Progenitor cell of endocrine pancreas (in vitro differentiated cells): ENCODE measurements around the gene CD2AP. TPM values are rescaled to one million over a fixed set of nuclear protein-coding genes. Genes with fewer than 3 reads are reported as not detected.
"Not testable (repeated sequence)": the region's sequence is repeated elsewhere in the genome, so short reads cannot be mapped to it uniquely, and the experiment has no call there.

ENCODE experiments used
- DNase-seq: peaks from one replicate; pipeline ENCODE4 v3.0.0; 2021; ENCODE audit warnings: low spot score; ENCODE audit not compliant: unreplicated experiment
- H3K27ac Mint-ChIP-seq: 2 replicates; pipeline ENCODE4 v1.8.0; 2021; ENCODE audit warnings: mild to moderate bottlenecking, moderate library complexity, mixed read lengths
- H3K27me3 Mint-ChIP-seq: 2 replicates; pipeline ENCODE4 v1.8.0; 2021; ENCODE audit warnings: mixed read lengths
- H3K36me3 Mint-ChIP-seq: 2 replicates; pipeline ENCODE4 v1.8.0; 2022; ENCODE audit warnings: mixed read lengths; ENCODE audit not compliant: insufficient read depth
- H3K4me1 Mint-ChIP-seq: 2 replicates; pipeline ENCODE4 v1.8.0; 2021; ENCODE audit warnings: low read depth, mixed read lengths
- H3K4me3 Mint-ChIP-seq: 2 replicates; pipeline ENCODE4 v1.8.0; 2021; ENCODE audit warnings: low read depth, mild to moderate bottlenecking, moderate library complexity, mixed read lengths
- H3K9me3 Mint-ChIP-seq: 2 replicates; pipeline ENCODE4 v1.8.0; 2021; ENCODE audit warnings: low read depth, mixed read lengths
- CTCF ChIP-seq: fragments of 200-600 bp; sonication (generic); IDR thresholded peaks from one replicate; pipeline ENCODE4 v1.5.0; 2021; ENCODE audit warnings: antibody characterized with exemption, mild to moderate bottlenecking; ENCODE audit not compliant: unreplicated experiment
- total RNA-seq: library from RNA; stranded (reverse); gene quantifications from 2 replicates; pipeline ENCODE4 v1.2.1, GENCODE V29; 2021

Gene CD2AP
- total RNA-seq, 1 donor from 2014 or later, result 50.6 TPM

DNA sequence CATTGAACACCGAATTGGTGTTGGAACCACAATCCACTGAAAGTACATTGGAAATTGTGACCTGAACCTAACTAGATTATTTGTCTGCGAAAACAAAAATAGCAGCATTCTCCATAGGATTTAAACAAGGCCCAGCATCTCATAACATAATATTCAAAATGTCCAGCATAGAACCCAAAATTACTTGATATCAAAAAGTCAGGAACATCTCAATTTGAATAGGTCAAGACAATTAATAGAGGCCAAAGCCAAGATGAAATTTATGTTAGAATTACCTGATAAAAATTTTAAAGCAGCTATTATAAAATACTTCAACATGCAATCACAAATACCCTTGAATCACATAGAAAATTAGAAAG, 42.4 kb upstream of the CD2AP start:
- H3K27me3 Mint-ChIP-seq, result no peaks in the 10 kb centered on the region
- no peak for DNase-seq
- no peak overlapping the region for H3K27ac Mint-ChIP-seq
- no peaks in the 10 kb centered on the region for H3K36me3 Mint-ChIP-seq
- peaks cover 5% of the 10 kb centered on the region for H3K9me3 Mint-ChIP-seq
- TF ChIP-seq CTCF, result no peak
- H3K4me3 Mint-ChIP-seq, result no peak overlapping the region
- peaks cover 9% of the 10 kb centered on the region for H3K4me1 Mint-ChIP-seq

DNA sequence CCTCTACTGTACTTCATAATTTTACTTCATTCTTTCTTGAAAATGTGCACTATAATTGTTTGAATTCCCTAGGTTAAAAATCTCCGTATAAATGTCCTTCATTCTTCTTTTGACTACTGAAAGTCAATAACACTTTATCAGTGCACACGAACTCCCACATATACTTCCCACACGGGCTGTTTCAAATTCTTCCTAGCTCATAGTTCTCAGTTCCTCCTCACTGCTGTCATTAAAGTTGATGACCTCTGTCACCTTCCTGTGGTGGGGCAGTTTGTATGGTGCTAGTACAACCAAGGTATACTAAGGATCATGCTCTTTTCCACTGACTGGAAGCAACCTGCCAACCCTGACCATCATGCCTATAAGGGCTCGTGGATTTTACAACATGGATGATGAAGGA, 40.0 kb upstream of the CD2AP start:
- Mint-ChIP-seq H3K4me1 (peaks cover 9% of the 10 kb centered on the region), H3K27ac (no peak overlapping the region), H3K36me3 (peaks cover 1% of the 10 kb centered on the region), H3K9me3 (peaks cover 2% of the 10 kb centered on the region), H3K4me3 (no peak overlapping the region), H3K27me3 (no peaks in the 10 kb centered on the region)
- no peak for TF ChIP-seq CTCF
- no peak for DNase-seq

GRCh38 chr6:47438481-47439347, 38.9 kb upstream of the CD2AP start:
- H3K27ac Mint-ChIP-seq, result no peak overlapping the region
- no peak for DNase-seq
- no peaks in the 10 kb centered on the region for H3K27me3 Mint-ChIP-seq
- peaks cover 2% of the 10 kb centered on the region for H3K36me3 Mint-ChIP-seq
- H3K4me3 Mint-ChIP-seq, result no peak overlapping the region
- peaks cover 9% of the 10 kb centered on the region for H3K4me1 Mint-ChIP-seq
- no peak for TF ChIP-seq CTCF
- H3K9me3 Mint-ChIP-seq, result peaks cover 3% of the 10 kb centered on the region

- DNase-seq, result no peak
- H3K4me1 Mint-ChIP-seq, result peaks cover 8% of the 10 kb centered on the region
- no peak for TF ChIP-seq CTCF
- no peaks in the 10 kb centered on the region for H3K27me3 Mint-ChIP-seq
- no peak overlapping the region for H3K4me3 Mint-ChIP-seq
- H3K27ac Mint-ChIP-seq, result no peak overlapping the region
- peaks cover 2% of the 10 kb centered on the region for H3K36me3 Mint-ChIP-seq
- H3K9me3 Mint-ChIP-seq, result peaks cover 3% of the 10 kb centered on the region
These were observed 38.3 kb upstream of the CD2AP start for GRCh38 chr6:47439348-47439668.

DNA sequence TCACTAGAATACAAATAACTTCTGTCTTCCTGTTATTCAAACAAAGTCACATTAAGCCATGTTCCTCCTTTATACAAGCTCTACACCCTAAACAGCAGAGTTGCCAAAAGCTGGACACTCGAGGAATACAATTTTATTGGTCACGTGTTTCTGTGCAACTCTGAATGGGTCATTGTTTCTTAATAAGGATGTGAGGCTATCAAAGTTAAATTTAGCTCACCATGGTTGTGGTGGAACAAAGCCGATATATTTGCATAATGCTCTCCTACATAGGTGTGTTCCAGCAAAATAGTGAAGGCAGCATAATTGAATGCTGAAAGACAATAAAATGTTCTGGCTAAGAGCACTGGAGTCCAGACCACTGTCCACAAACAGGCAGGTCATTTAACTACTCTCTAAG, 36.9 kb upstream of the CD2AP start:
- H3K27ac Mint-ChIP-seq, result no peak overlapping the region
- peaks cover 3% of the 10 kb centered on the region for H3K9me3 Mint-ChIP-seq
- TF ChIP-seq CTCF, result no peak
- H3K4me1 Mint-ChIP-seq, result peaks cover 2% of the 10 kb centered on the region
- H3K27me3 Mint-ChIP-seq, result no peaks in the 10 kb centered on the region
- DNase-seq, result no peak
- H3K36me3 Mint-ChIP-seq, result peaks cover 2% of the 10 kb centered on the region
- no peak overlapping the region for H3K4me3 Mint-ChIP-seq

- not testable (repeated sequence) for H3K4me1 Mint-ChIP-seq, H3K9me3 Mint-ChIP-seq, H3K4me3 Mint-ChIP-seq, H3K27me3 Mint-ChIP-seq, H3K36me3 Mint-ChIP-seq, H3K27ac Mint-ChIP-seq, DNase-seq
These were observed 32.6 kb upstream of the CD2AP start for GRCh38 chr6:47444964-47445363.
